GM10248 (cell line): ENCODE data around the gene SYCE3.

Experiments used
- CTCF ChIA-PET: fragments of 300-600 bp; sonication (Branson Sonifier 250); formaldehyde crosslinking; extraction: SDS; loops from one replicate; lab custom pipeline; 2021; ENCODE audit warnings: antibody characterized with exemption; lab: Yijun Ruan, JAX
- POLR2A ChIA-PET: fragments of 350-650 bp; sonication (Branson Sonifier 250); formaldehyde crosslinking; extraction: SDS; loops from one replicate; lab custom pipeline; 2020; ENCODE audit warnings: antibody characterized with exemption; lab: Yijun Ruan, JAX
- DNase-seq: peaks from one replicate; pipeline ENCODE4 v3.0.0; 2012; ENCODE audit errors: extremely low spot score
- TF ChIP-seq, protein P1 (sequence below): IDR thresholded peaks from 2 replicates; pipeline ENCODE4 v1.5.1; 2012; ENCODE audit warnings: mild to moderate bottlenecking, low read depth; ENCODE audit errors: extremely low read depth, missing control alignments, control extremely low read depth

SYCE3 gene

DNA sequence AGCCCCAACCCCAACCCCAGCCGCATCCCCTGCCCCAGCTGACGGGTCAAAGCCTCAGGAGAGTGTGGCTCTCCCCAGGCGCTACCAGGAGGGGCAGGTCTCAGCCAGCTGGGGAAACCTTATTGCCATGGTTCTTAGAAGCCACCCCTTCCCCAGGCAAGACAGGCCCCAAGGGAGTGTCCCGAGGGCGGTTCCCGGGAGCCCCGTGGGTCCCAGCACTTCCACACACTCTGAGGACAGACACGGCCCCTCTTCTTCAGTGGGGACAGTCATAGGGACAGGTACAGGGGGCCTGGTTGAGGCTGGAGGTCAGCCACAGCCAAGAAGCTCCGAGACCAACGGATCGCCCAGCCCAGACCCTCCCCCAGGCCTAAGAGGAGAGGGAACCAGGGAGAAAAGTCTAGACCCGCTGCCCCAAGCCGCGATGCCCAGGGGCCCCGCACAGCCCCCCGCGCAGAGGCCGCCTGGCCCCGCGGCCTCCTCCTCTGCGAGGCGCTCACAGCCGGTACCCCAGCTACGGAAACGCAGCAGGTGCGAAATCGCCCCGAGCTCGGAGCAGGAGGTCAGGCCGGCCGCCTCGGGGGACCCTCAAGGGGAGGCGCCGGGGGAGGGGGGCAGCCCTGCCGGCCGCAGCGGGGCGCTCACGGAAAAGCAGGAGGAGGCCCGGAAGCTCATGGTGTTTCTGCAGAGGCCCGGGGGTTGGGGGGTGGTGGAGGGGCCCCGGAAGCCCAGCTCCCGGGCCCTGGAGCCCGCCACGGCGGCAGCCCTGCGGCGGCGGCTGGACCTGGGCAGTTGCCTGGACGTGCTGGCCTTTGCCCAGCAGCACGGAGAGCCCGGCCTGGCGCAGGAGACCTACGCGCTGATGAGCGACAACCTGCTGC lies 14.4 kb downstream of the SYCE3 start:
- peak; percentile 76 for DNase-seq
- POLR2A ChIA-PET, result interaction anchor here (0.8 kb wide), 1 partner anchor 15 kb away, joined by 3 read pairs; no protein-coding TSS in a partner anchor
- TF ChIP-seq, protein P1, sequence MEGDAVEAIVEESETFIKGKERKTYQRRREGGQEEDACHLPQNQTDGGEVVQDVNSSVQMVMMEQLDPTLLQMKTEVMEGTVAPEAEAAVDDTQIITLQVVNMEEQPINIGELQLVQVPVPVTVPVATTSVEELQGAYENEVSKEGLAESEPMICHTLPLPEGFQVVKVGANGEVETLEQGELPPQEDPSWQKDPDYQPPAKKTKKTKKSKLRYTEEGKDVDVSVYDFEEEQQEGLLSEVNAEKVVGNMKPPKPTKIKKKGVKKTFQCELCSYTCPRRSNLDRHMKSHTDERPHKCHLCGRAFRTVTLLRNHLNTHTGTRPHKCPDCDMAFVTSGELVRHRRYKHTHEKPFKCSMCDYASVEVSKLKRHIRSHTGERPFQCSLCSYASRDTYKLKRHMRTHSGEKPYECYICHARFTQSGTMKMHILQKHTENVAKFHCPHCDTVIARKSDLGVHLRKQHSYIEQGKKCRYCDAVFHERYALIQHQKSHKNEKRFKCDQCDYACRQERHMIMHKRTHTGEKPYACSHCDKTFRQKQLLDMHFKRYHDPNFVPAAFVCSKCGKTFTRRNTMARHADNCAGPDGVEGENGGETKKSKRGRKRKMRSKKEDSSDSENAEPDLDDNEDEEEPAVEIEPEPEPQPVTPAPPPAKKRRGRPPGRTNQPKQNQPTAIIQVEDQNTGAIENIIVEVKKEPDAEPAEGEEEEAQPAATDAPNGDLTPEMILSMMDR, result peak; percentile 9
- CTCF ChIA-PET, result interaction anchor here (1.2 to 16.1 kb wide), 7 partner anchors 9 to 72 kb away, joined by 4 to 136 read pairs (median 7); partner anchors contain the start of genes SCO2, SYCE3 and TYMP

DNA sequence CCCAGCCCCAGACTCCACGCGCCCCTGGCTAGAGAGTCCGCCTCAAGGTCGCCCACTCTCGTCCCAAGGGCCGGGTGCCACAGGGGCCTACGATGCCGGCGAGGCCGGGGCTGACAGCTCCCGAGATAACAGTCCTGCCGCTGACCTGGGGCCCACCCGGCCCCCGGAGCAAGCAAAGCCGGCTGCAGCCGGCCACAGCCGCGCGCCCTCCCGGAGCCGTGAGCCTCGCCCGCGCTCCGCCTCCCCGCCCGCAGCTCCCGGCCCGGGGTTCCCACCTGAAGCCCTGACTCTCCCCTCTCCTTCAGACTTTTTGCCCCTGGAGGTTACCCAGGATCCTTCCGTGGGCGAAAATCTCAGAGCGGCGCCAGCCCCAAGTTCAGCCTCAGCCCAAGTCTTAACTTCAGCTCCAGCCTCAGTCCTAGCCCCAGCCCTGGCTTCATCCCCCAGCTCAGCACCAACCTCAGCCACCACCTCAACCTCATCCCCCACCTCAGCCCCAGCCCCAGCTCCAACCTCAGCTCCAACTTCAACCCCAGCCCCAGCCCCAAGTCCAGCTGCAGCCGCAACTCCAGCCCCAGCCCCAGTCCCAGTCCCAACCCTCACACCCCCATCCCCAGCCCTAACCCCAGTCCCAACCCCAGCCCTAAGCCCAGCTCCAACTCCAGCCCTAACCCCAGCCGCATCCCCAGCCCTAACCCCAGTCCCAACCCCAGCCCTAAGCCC lies 15.3 kb downstream of the SYCE3 start:
- ChIA-PET POLR2A (interaction anchor here (0.5 kb wide), 1 partner anchor 71 kb away, joined by 3 read pairs; no protein-coding TSS in a partner anchor), CTCF (interaction anchor here (1.2 to 16.1 kb wide), 6 partner anchors 10 to 73 kb away, joined by 4 to 136 read pairs (median 9); partner anchors contain the start of genes SCO2, SYCE3 and TYMP)
- DNase-seq, result peak; percentile 28
- TF ChIP-seq, protein P1, result no peak

DNA sequence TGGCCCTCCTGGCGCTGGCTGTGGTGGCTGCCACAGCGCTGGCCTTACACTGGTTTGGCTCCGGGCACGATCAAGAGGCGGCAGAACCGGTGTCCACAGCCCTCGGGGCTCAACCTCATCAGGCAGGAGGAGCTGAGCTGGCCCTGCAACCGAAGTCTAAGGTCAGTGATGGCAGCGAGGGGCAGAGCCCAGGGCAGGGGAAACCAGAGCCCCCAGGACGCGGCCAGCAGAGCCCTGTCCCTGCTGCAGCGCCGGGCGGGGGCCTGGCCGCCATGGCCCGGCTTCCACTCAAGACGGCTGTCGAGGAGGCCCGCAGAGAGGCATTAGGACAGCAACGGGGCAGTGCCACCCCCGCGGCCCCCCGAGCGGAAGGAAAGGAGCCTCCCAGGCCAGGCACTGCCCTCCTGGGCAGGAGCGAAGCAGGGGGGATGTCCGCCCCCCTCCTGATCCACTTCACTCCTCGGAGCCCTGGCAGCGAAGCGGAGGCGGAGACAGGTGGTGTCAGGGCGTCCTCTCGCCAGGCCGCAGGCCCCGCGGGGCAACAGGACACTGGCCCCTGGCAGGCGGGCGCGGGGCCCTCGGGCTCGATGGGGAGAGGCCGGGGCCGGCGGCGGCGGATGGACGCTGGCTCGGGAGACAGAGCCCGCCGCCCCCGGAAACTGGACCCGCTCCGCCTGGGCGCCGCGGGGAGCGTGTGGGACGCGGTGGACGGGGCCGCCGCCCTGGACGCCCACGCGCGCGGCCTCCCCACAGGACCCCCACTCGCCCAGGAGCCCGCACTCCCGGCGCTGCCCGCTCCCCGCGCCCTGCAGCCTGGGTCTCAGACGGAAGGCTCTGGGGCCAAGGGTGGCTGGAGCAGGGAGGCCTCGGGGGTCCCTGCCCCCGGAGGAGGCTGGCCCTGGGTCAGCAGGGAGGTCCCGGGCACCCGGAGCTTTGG lies 16.1 kb downstream of the SYCE3 start:
- POLR2A ChIA-PET, result interaction anchor here (1.2 kb wide), 1 partner anchor 21 kb away, joined by 3 read pairs; the partner anchor contains the start of gene SCO2
- CTCF ChIA-PET, result interaction anchor here (1.1 to 16.1 kb wide), 6 partner anchors 11 to 20 kb away, joined by 3 to 136 read pairs (median 12); partner anchors contain the start of genes SCO2, SYCE3 and TYMP
- TF ChIP-seq, protein P1, result no peak
- DNase-seq, result peak; percentile 8

DNA sequence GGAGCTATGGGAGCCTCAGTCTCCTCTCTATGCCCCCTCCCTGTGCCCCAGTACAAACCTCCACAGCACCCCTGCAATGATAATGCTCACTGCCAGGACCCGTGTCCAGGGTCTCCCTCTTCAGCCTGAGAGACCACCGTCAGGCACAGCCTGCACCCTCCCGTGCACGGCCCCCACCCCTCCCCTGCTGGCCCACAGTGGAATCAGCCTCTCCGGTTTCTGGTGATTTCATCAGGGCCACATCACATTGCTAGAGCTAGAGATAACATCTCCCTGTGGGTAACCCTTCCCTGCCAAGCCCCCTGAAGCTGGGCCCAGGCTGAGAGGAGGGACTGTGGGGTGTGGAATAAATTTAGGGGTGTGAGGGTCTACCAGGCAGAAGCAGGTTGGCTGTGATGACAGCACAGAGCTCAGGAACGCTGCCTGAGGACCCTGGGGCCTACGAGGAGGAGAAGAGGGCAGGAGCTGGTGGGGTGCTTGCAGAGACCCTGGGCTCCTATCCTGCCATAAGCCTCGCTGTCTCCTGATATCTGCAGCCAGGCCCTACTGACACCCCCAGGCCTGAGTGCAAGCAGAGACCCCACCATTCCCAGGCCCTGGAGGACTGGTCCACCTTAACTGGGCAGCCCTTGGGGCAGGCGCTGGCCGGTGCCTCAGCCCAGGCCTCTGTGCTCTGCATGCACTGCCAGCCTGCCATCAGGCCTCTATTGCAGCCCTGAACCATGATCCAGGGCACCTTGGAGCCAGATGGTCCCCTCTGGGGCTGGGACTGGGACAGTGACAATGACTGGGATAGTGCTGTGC lies 17.0 kb downstream of the SYCE3 start, which contains the start of gene KLHDC7B:
KLHDC7B (plus strand) TSS at position 378 of the 804 bp plus-strand sequence; CDS start at position 723, 345 bp downstream.
- POLR2A ChIA-PET, result interaction anchor here (1.2 kb wide), 1 partner anchor 20 kb away, joined by 3 read pairs; the partner anchor contains the start of gene SCO2
- DNase-seq, result peak; percentile 26
- CTCF ChIA-PET, result interaction anchor here (1.1 to 16.1 kb wide), 5 partner anchors 13 to 75 kb away, joined by 3 to 136 read pairs (median 6); partner anchors contain the start of genes SCO2, SYCE3 and TYMP

More for the DNA sequence above, 17.0 kb downstream of the SYCE3 start, which contains the start of gene KLHDC7B:
- TF ChIP-seq, protein P1, result no peak
